K562 (cell line): Measurements from ENCODE around the gene ZNF584. TPM values are rescaled to one million over a fixed set of nuclear protein-coding genes. Genes with fewer than 3 reads are reported as not detected.

ENCODE experiments used
- BMI1 ChIP-seq: fragments of 150-350 bp; IDR thresholded peaks from 2 replicates; pipeline ENCODE4 v1.6.1; 2014; ENCODE audit warnings: low read length
- CCNT2 ChIP-seq: IDR thresholded peaks from 2 replicates; pipeline ENCODE4 v1.6.1; 2011; ENCODE audit warnings: borderline replicate concordance, low read depth, mild to moderate bottlenecking, moderate library complexity, mixed read lengths, low read length; ENCODE audit not compliant: insufficient read length; ENCODE audit errors: extremely low read depth
- DPF2 ChIP-seq: fragments of 450-650 bp; IDR thresholded peaks from 2 replicates; pipeline ENCODE4 v1.6.1; 2016
- HDAC8 ChIP-seq: fragments of 450-650 bp; IDR thresholded peaks from 2 replicates; pipeline ENCODE4 v1.6.1; 2016; ENCODE audit warnings: mild to moderate bottlenecking, missing genetic modification characterization, moderate library complexity, missing compliant biosample characterization
- MCM2 ChIP-seq: fragments of 450-650 bp; IDR thresholded peaks from 2 replicates; pipeline ENCODE4 v1.6.1; 2017; ENCODE audit warnings: low read depth, mild to moderate bottlenecking
- PURB ChIP-seq: sonication (generic); formaldehyde crosslinking; IDR thresholded peaks from 2 replicates; pipeline ENCODE4 v1.9.0; 2021; ENCODE audit warnings: low read depth, mild to moderate bottlenecking, missing genetic modification reagents
- ZBTB7A ChIP-seq: IDR thresholded peaks from 2 replicates; pipeline ENCODE4 v1.6.1; 2011; ENCODE audit warnings: low read depth, mild to moderate bottlenecking, low read length, moderate library complexity, borderline replicate concordance; ENCODE audit not compliant: control insufficient read depth
- polyA plus RNA-seq, 8 experiments: library from polyadenylated mRNA; depleted of rRNA in 4 of 8; stranded (reverse) in 5 of 8; unstranded in 3 of 8; fragments of >200 nt; fragmentation: Nextera tagmentation in 2 of 8; fragmentation: Illumina TruSeq in 1 of 8; extraction: Ambion mirVana in 2 of 8; extraction: Trizol in 1 of 8; gene quantifications; 2 replicates each; pipeline versions ENCODE4 v1.2.1 to v1.2.3, GENCODE V29; 2011 to 2014; ENCODE audit warnings: inconsistent platforms in 1 of 8, missing spikeins in 1 of 8
- total RNA-seq, 7 experiments: library from RNA; depleted of rRNA in 6 of 7; stranded (reverse); fragments of >200 nt in 6 of 7; fragmentation: Illumina TruSeq in 2 of 7; extraction: Trizol in 2 of 7; gene quantifications; 2 replicates each; pipeline versions ENCODE4 v1.2.1 to v1.2.3, GENCODE V29; 2011 to 2021; ENCODE audit warnings: low replicate concordance in 1 of 7
- TF ChIP-seq, protein P1 (sequence below): fragments of 450-650 bp; IDR thresholded peaks from 2 replicates; pipeline ENCODE4 v1.6.1; 2016; ENCODE audit warnings: mild to moderate bottlenecking, moderate library complexity
- TF ChIP-seq, protein P2 (sequence below): sonication (generic); formaldehyde crosslinking; IDR thresholded peaks from 2 replicates; pipeline ENCODE4 v1.9.0; 2022; ENCODE audit warnings: mild to moderate bottlenecking, missing genetic modification reagents
- TF ChIP-seq, protein P3 (sequence below): fragments of 450-650 bp; IDR thresholded peaks from 2 replicates; pipeline ENCODE4 v1.6.1; 2014; ENCODE audit warnings: low read depth, mild to moderate bottlenecking, moderate library complexity, borderline replicate concordance
- TF ChIP-seq, protein P4 (sequence below), 2 experiments: fragments of 450-650 bp in 1 of 2; sonication (generic) in 1 of 2; formaldehyde crosslinking in 1 of 2; IDR thresholded peaks in 1 of 2; conservative IDR thresholded peaks in 1 of 2; 2 replicates each; pipeline versions ENCODE4 v1.6.1 to v1.8.1; 2016 to 2023; ENCODE audit warnings: mild to moderate bottlenecking in 2 of 2, moderate library complexity in 2 of 2, inconsistent platforms in 1 of 2, missing genetic modification reagents in 1 of 2

Gene ZNF584
- total and polyA plus RNA-seq, 9 of the 15 experiments (the other 6 are each of a cell fraction or from before 2014, with no cell fraction given) = 5.8 to 43.4 (median 24.6) TPM

DNA sequence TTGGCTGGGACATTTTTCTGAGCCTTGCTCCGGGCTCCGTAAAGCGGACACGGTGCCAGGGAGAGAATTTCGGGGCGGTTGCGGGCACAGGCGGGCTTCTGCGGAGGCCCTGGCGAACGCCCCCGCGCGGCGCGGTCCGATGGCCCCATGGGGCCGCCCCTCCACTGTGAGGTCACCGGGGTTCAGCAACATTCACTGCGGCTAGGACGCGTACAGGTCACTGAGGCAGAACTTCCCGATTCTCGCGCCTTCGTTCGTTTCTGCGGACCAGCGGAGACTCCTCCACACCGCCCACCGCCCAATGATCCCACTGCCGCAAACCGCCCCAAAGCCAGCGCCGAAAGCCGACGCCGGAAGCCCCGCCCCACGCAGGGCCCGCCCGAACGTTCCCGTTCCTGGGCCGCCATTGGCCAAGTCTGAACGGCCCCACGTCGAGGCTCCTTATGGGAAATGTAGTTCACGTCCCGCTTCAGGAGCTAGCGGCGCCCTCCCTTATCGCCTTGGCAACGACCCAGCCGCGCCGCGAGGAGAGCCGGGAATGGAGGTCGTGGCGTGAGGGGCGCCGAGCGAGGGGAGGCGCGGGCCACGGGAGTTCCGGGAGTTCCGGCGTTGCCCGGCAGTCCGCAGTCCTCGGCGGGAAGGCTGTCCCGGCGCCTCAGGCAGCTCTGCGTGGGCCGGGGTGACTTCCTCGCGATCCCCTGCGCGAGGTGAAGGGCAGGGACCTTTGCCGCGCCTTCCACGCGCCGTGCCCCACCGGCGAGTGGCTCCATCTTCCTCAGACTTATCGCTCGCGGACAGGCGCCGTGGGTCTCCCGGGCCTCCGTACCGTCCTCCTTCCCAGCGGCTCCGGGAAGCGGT is at the start of gene ZNF584 (continued):
- TF ChIP-seq, protein P1, sequence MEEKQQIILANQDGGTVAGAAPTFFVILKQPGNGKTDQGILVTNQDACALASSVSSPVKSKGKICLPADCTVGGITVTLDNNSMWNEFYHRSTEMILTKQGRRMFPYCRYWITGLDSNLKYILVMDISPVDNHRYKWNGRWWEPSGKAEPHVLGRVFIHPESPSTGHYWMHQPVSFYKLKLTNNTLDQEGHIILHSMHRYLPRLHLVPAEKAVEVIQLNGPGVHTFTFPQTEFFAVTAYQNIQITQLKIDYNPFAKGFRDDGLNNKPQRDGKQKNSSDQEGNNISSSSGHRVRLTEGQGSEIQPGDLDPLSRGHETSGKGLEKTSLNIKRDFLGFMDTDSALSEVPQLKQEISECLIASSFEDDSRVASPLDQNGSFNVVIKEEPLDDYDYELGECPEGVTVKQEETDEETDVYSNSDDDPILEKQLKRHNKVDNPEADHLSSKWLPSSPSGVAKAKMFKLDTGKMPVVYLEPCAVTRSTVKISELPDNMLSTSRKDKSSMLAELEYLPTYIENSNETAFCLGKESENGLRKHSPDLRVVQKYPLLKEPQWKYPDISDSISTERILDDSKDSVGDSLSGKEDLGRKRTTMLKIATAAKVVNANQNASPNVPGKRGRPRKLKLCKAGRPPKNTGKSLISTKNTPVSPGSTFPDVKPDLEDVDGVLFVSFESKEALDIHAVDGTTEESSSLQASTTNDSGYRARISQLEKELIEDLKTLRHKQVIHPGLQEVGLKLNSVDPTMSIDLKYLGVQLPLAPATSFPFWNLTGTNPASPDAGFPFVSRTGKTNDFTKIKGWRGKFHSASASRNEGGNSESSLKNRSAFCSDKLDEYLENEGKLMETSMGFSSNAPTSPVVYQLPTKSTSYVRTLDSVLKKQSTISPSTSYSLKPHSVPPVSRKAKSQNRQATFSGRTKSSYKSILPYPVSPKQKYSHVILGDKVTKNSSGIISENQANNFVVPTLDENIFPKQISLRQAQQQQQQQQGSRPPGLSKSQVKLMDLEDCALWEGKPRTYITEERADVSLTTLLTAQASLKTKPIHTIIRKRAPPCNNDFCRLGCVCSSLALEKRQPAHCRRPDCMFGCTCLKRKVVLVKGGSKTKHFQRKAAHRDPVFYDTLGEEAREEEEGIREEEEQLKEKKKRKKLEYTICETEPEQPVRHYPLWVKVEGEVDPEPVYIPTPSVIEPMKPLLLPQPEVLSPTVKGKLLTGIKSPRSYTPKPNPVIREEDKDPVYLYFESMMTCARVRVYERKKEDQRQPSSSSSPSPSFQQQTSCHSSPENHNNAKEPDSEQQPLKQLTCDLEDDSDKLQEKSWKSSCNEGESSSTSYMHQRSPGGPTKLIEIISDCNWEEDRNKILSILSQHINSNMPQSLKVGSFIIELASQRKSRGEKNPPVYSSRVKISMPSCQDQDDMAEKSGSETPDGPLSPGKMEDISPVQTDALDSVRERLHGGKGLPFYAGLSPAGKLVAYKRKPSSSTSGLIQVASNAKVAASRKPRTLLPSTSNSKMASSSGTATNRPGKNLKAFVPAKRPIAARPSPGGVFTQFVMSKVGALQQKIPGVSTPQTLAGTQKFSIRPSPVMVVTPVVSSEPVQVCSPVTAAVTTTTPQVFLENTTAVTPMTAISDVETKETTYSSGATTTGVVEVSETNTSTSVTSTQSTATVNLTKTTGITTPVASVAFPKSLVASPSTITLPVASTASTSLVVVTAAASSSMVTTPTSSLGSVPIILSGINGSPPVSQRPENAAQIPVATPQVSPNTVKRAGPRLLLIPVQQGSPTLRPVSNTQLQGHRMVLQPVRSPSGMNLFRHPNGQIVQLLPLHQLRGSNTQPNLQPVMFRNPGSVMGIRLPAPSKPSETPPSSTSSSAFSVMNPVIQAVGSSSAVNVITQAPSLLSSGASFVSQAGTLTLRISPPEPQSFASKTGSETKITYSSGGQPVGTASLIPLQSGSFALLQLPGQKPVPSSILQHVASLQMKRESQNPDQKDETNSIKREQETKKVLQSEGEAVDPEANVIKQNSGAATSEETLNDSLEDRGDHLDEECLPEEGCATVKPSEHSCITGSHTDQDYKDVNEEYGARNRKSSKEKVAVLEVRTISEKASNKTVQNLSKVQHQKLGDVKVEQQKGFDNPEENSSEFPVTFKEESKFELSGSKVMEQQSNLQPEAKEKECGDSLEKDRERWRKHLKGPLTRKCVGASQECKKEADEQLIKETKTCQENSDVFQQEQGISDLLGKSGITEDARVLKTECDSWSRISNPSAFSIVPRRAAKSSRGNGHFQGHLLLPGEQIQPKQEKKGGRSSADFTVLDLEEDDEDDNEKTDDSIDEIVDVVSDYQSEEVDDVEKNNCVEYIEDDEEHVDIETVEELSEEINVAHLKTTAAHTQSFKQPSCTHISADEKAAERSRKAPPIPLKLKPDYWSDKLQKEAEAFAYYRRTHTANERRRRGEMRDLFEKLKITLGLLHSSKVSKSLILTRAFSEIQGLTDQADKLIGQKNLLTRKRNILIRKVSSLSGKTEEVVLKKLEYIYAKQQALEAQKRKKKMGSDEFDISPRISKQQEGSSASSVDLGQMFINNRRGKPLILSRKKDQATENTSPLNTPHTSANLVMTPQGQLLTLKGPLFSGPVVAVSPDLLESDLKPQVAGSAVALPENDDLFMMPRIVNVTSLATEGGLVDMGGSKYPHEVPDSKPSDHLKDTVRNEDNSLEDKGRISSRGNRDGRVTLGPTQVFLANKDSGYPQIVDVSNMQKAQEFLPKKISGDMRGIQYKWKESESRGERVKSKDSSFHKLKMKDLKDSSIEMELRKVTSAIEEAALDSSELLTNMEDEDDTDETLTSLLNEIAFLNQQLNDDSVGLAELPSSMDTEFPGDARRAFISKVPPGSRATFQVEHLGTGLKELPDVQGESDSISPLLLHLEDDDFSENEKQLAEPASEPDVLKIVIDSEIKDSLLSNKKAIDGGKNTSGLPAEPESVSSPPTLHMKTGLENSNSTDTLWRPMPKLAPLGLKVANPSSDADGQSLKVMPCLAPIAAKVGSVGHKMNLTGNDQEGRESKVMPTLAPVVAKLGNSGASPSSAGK = 0 out of 2 replicates have a peak, but pooled peaks have one; percentile 17
- TF ChIP-seq, protein P2, sequence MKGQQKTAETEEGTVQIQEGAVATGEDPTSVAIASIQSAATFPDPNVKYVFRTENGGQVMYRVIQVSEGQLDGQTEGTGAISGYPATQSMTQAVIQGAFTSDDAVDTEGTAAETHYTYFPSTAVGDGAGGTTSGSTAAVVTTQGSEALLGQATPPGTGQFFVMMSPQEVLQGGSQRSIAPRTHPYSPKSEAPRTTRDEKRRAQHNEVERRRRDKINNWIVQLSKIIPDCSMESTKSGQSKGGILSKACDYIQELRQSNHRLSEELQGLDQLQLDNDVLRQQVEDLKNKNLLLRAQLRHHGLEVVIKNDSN (CRISPR knock-in tag) = no peak
- peak; percentile 55; the same call in 1 of the 2 replicates for TF ChIP-seq BMI1
- TF ChIP-seq, protein P3, sequence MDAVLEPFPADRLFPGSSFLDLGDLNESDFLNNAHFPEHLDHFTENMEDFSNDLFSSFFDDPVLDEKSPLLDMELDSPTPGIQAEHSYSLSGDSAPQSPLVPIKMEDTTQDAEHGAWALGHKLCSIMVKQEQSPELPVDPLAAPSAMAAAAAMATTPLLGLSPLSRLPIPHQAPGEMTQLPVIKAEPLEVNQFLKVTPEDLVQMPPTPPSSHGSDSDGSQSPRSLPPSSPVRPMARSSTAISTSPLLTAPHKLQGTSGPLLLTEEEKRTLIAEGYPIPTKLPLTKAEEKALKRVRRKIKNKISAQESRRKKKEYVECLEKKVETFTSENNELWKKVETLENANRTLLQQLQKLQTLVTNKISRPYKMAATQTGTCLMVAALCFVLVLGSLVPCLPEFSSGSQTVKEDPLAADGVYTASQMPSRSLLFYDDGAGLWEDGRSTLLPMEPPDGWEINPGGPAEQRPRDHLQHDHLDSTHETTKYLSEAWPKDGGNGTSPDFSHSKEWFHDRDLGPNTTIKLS = peak; percentile 79
- peak; percentile 78 for TF ChIP-seq CCNT2
- no peak for TF ChIP-seq MCM2
- TF ChIP-seq DPF2 = no peak
- TF ChIP-seq HDAC8 = no peak
- no peak for TF ChIP-seq PURB (CRISPR knock-in tag)
- TF ChIP-seq, protein P4, sequence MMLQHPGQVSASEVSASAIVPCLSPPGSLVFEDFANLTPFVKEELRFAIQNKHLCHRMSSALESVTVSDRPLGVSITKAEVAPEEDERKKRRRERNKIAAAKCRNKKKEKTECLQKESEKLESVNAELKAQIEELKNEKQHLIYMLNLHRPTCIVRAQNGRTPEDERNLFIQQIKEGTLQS (IDR thresholded peaks at IDR 0.05) = peak; percentile 53; the same call in 1 of the 2 replicates
- TF ChIP-seq, protein P4 (CRISPR knock-in tag; conservative IDR thresholded peaks at IDR 0.05) = no peak
- peak; percentile 86 for TF ChIP-seq ZBTB7A
